ENCODE results near the gene FAM53B. TPM values are rescaled to one million over a fixed set of nuclear protein-coding genes. Genes with fewer than 3 reads are reported as not detected.

The FAM53B gene
- total RNA-seq, 1 experiment from 2014 or later: 13.7 TPM

GRCh38 chr10:124650820-124651401 is 93.3 kb downstream of the FAM53B start:
- H3K36me3 Mint-ChIP-seq (ENCODE audit: insufficient read depth, unreplicated experiment): no peaks in the 10 kb centered on the region
- POLR2A ChIA-PET: no interaction called here
- no peaks in the 10 kb centered on the region for H3K36me3 ChIP-seq (ENCODE audit: control insufficient read depth, insufficient read depth, low read length)
- H3K4me1 Mint-ChIP-seq (ENCODE audit: low read depth, unreplicated experiment): no peaks in the 10 kb centered on the region
- no peaks in the 10 kb centered on the region for H3K9me3 Mint-ChIP-seq (ENCODE audit: unreplicated experiment)
- H3K4me1 ChIP-seq: no peaks in the 10 kb centered on the region; the same call in 1 of the 2 replicates
- no peak for TF ChIP-seq CTCF (IDR thresholded peaks at IDR 0.05; ENCODE audit: insufficient read depth in 1 of 2, low read depth in 1 of 2, low read length in 1 of 2, severe bottlenecking in 1 of 2, unreplicated experiment in 1 of 2)
- intact Hi-C loops (cut with micrococcal nuclease; ENCODE audit: unreplicated experiment): no loop called here
- no peaks in the 10 kb centered on the region for H3K27me3 Mint-ChIP-seq (ENCODE audit: insufficient read depth, unreplicated experiment)
- H3K27ac Mint-ChIP-seq (ENCODE audit: unreplicated experiment): no peak overlapping the region
- no peak for DNase-seq
- H3K9me3 ChIP-seq: no peaks in the 10 kb centered on the region
- CTCF ChIA-PET: no interaction called here
- no peaks in the 10 kb centered on the region for H3K27me3 ChIP-seq (replicated peaks; ENCODE audit: control insufficient read depth, insufficient read depth, low read length)
- BruUV-seq (replicated peaks): no TSS peak
- H3K4me3 ChIP-seq (ENCODE audit: low read depth, low read length): no peak overlapping the region
- H3K4me3 Mint-ChIP-seq (ENCODE audit: unreplicated experiment): no peak overlapping the region

- Histone ChIP-seq H3K4me1 (no peaks in the 10 kb centered on the region; the same call in 1 of the 2 replicates), H3K27me3 (replicated peaks; ENCODE audit: control insufficient read depth, insufficient read depth, low read length) (no peaks in the 10 kb centered on the region), H3K36me3 (ENCODE audit: control insufficient read depth, insufficient read depth, low read length) (no peaks in the 10 kb centered on the region), H3K9me3 (no peaks in the 10 kb centered on the region), H3K4me3 (ENCODE audit: low read depth, low read length) (no peak overlapping the region)
- H3K27me3 Mint-ChIP-seq (ENCODE audit: insufficient read depth, unreplicated experiment): no peaks in the 10 kb centered on the region
- no peak overlapping the region for H3K4me3 Mint-ChIP-seq (ENCODE audit: unreplicated experiment)
- BruUV-seq (replicated peaks): no TSS peak
- ChIA-PET CTCF (no interaction called here), POLR2A (no interaction called here)
- TF ChIP-seq CTCF (IDR thresholded peaks at IDR 0.05; ENCODE audit: insufficient read depth in 1 of 2, low read depth in 1 of 2, low read length in 1 of 2, severe bottlenecking in 1 of 2, unreplicated experiment in 1 of 2): no peak
- H3K4me1 Mint-ChIP-seq (ENCODE audit: low read depth, unreplicated experiment): no peaks in the 10 kb centered on the region
- H3K36me3 Mint-ChIP-seq (ENCODE audit: insufficient read depth, unreplicated experiment): no peaks in the 10 kb centered on the region
- H3K27ac Mint-ChIP-seq (ENCODE audit: unreplicated experiment): no peak overlapping the region
- H3K9me3 Mint-ChIP-seq (ENCODE audit: unreplicated experiment): no peaks in the 10 kb centered on the region
- intact Hi-C loops (cut with micrococcal nuclease; ENCODE audit: unreplicated experiment): no loop called here
- no peak for DNase-seq
Observed at GRCh38 chr10:124650263-124650662, 93.9 kb downstream of the FAM53B start.

- ChIA-PET CTCF (interaction anchor here (0.5 kb wide), 1 partner anchor 303 kb away, joined by 3 read pairs; no protein-coding TSS in a partner anchor), POLR2A (no interaction called here)
- intact Hi-C loops (cut with micrococcal nuclease; ENCODE audit: unreplicated experiment): no loop called here
- no peaks in the 10 kb centered on the region for H3K36me3 Mint-ChIP-seq (ENCODE audit: insufficient read depth, unreplicated experiment)
- no peaks in the 10 kb centered on the region for H3K27me3 ChIP-seq (replicated peaks; ENCODE audit: control insufficient read depth, insufficient read depth, low read length)
- no peaks in the 10 kb centered on the region for H3K36me3 ChIP-seq (ENCODE audit: control insufficient read depth, insufficient read depth, low read length)
- H3K9me3 Mint-ChIP-seq (ENCODE audit: unreplicated experiment): no peaks in the 10 kb centered on the region
- H3K4me3 ChIP-seq (ENCODE audit: low read depth, low read length): no peak overlapping the region
- no TSS peak for BruUV-seq (replicated peaks)
- DNase-seq: no peak
- TF ChIP-seq CTCF (IDR thresholded peaks at IDR 0.05; ENCODE audit: insufficient read depth in 1 of 2, low read depth in 1 of 2, low read length in 1 of 2, severe bottlenecking in 1 of 2, unreplicated experiment in 1 of 2): no peak
- no peaks in the 10 kb centered on the region for H3K9me3 ChIP-seq
- no peaks in the 10 kb centered on the region; the same call in 1 of the 2 replicates for H3K4me1 ChIP-seq
- H3K4me3 Mint-ChIP-seq (ENCODE audit: unreplicated experiment): no peak overlapping the region
- H3K4me1 Mint-ChIP-seq (ENCODE audit: low read depth, unreplicated experiment): no peaks in the 10 kb centered on the region
- no peaks in the 10 kb centered on the region for H3K27me3 Mint-ChIP-seq (ENCODE audit: insufficient read depth, unreplicated experiment)
- no peak overlapping the region for H3K27ac Mint-ChIP-seq (ENCODE audit: unreplicated experiment)
Observed at GRCh38 chr10:124649214-124649613, 95.0 kb downstream of the FAM53B start.
